OCI-LY3 (cell line): Measurements from ENCODE around the gene CSNK1G2.

Source experiments
- H2AFZ ChIP-seq: fragments of 200-600, 300-600 bp; shearing (Covaris generic); 2 replicates; pipeline ENCODE4 v1.6.0; 2014; ENCODE audit warnings: antibody characterized with exemption, low read depth, low read length
- H3K27ac ChIP-seq: fragments of 200-600, 300-600 bp; sonication (generic); 2 replicates; pipeline ENCODE4 v1.5.1; 2014; ENCODE audit warnings: mild to moderate bottlenecking, low read length, moderate library complexity, mixed read lengths
- H3K27me3 ChIP-seq: fragments of 200-600, 300-600 bp; sonication (generic); 2 replicates; pipeline ENCODE4 v1.6.1; 2014; ENCODE audit warnings: low read depth, low read length, mixed read lengths
- H3K36me3 ChIP-seq: fragments of 200-600, 300-600 bp; sonication (generic); replicated peaks from 2 replicates; pipeline ENCODE3; 2014; ENCODE audit warnings: low read depth, low read length, mixed read lengths
- H3K4me1 ChIP-seq: fragments of 300-600, 200-600 bp; sonication (generic); 2 replicates; pipeline ENCODE4 v1.6.1; 2014; ENCODE audit warnings: low read length, mixed read lengths
- H3K4me2 ChIP-seq: fragments of 200-600, 300-600 bp; sonication (generic); 2 replicates; pipeline ENCODE4 v1.6.1; 2014; ENCODE audit warnings: low read length, mixed read lengths
- H3K4me3 ChIP-seq: fragments of 300-600, 200-600 bp; sonication (generic); 2 replicates; pipeline ENCODE4 v1.5.1; 2014; ENCODE audit warnings: antibody characterized with exemption, mild to moderate bottlenecking, low read length, moderate library complexity
- H3K79me2 ChIP-seq: fragments of 300-600, 200-600 bp; shearing (Covaris generic); 2 replicates; pipeline ENCODE4 v1.6.1; 2014; ENCODE audit warnings: mild to moderate bottlenecking, low read length, mixed read lengths
- H3K9ac ChIP-seq: fragments of 300-600, 200-600 bp; shearing (Covaris generic); 2 replicates; pipeline ENCODE4 v1.6.0; 2014; ENCODE audit warnings: mild to moderate bottlenecking, low read length, moderate library complexity
- H3K9me3 ChIP-seq: fragments of 200-600, 300-600 bp; shearing (Covaris generic); 2 replicates; pipeline ENCODE4 v1.6.1; 2014; ENCODE audit warnings: low read length, mixed read lengths; ENCODE audit not compliant: insufficient read depth
- H4K20me1 ChIP-seq: fragments of 200-600, 300-600 bp; sonication (generic); 2 replicates; pipeline ENCODE4 v1.6.1; 2016; ENCODE audit warnings: low read length, mixed read lengths; ENCODE audit not compliant: insufficient read depth
- CTCF ChIP-seq: fragments of 200-600, 300-600 bp; sonication (generic); IDR thresholded peaks from 2 replicates; pipeline ENCODE4 v1.5.1; 2014; ENCODE audit warnings: antibody characterized with exemption, low read length, low read depth
- EZH2phosphoT487 ChIP-seq: fragments of 200-600 bp; shearing (Covaris generic); IDR thresholded peaks from 2 replicates; pipeline ENCODE4 v1.6.1; 2018; ENCODE audit warnings: antibody characterized with exemption, mixed run types, low read depth

The CSNK1G2 gene

GRCh38 chr19:2014731-2015607 is 74.0 kb downstream of the CSNK1G2 start:
- Histone ChIP-seq H3K4me1 (peaks cover 22% of the 10 kb centered on the region), H3K79me2 (peaks cover 39% of the 10 kb centered on the region), H3K4me2 (peak overlapping the region; percentile 84), H3K9ac (peak overlapping the region; percentile 82), H3K27me3 (no peaks in the 10 kb centered on the region), H3K36me3 (peaks cover 25% of the 10 kb centered on the region), H3K4me3 (peak overlapping the region; percentile 83), H3K27ac (no peak overlapping the region), H2AFZ (no peak overlapping the region), H3K9me3 (no peaks in the 10 kb centered on the region), H4K20me1 (peaks cover 8% of the 10 kb centered on the region; the same call in 1 of the 2 replicates)
- TF ChIP-seq EZH2phosphoT487: no peak
- no peak for TF ChIP-seq CTCF

GRCh38 chr19:2015608-2015950 is 74.6 kb downstream of the CSNK1G2 start, which contains the start of gene BTBD2:
BTBD2 (minus strand) TSS chr19:2015714; CDS start chr19:2015703, 11 bp downstream.
- H4K20me1 ChIP-seq: peaks cover 8% of the 10 kb centered on the region; the same call in 1 of the 2 replicates
- peak within 1 kb of the TSS; percentile 86 for H3K4me2 ChIP-seq
- no peak within 1 kb of the TSS for H2AFZ ChIP-seq
- peak within 1 kb of the TSS; percentile 32; the same call in 1 of the 2 replicates for H3K27ac ChIP-seq
- peaks cover 25% of the 10 kb centered on the region for H3K36me3 ChIP-seq
- H3K27me3 ChIP-seq: no peaks in the 10 kb centered on the region
- H3K4me3 ChIP-seq: peak within 1 kb of the TSS; percentile 83
- peaks cover 39% of the 10 kb centered on the region for H3K79me2 ChIP-seq
- TF ChIP-seq EZH2phosphoT487 (no peak), CTCF (no peak)
- H3K4me1 ChIP-seq: peaks cover 22% of the 10 kb centered on the region
- peak within 1 kb of the TSS; percentile 82 for H3K9ac ChIP-seq
- no peaks in the 10 kb centered on the region for H3K9me3 ChIP-seq

- Histone ChIP-seq H4K20me1 (peaks cover 4% of the 10 kb centered on the region; the same call in 1 of the 2 replicates), H3K4me1 (peaks cover 22% of the 10 kb centered on the region), H3K4me3 (peak overlapping the region; percentile 83), H3K27ac (peak overlapping the region; percentile 32; the same call in 1 of the 2 replicates), H3K9ac (peak overlapping the region; percentile 58), H3K36me3 (peaks cover 19% of the 10 kb centered on the region), H3K27me3 (no peaks in the 10 kb centered on the region), H2AFZ (no peak overlapping the region), H3K9me3 (no peaks in the 10 kb centered on the region), H3K4me2 (peak overlapping the region; percentile 86), H3K79me2 (peaks cover 33% of the 10 kb centered on the region)
- TF ChIP-seq CTCF: no peak
- no peak for TF ChIP-seq EZH2phosphoT487
These were observed 75.3 kb downstream of the CSNK1G2 start for GRCh38 chr19:2016041-2016807.

GRCh38 chr19:2018752-2019151 is 77.8 kb downstream of the CSNK1G2 start:
- no peaks in the 10 kb centered on the region for H3K9me3 ChIP-seq
- 0 out of 2 replicates have a peak, but pooled peaks cover 5% of the 10 kb centered on the region for H3K27me3 ChIP-seq
- no peaks in the 10 kb centered on the region for H4K20me1 ChIP-seq
- no peak overlapping the region for H3K4me3 ChIP-seq
- peaks cover 3% of the 10 kb centered on the region for H3K36me3 ChIP-seq
- no peak for TF ChIP-seq CTCF
- no peak for TF ChIP-seq EZH2phosphoT487
- H3K27ac ChIP-seq: no peak overlapping the region
- H3K79me2 ChIP-seq: peaks cover 19% of the 10 kb centered on the region
- peaks cover 22% of the 10 kb centered on the region for H3K4me1 ChIP-seq
- H2AFZ ChIP-seq: no peak overlapping the region
- no peak overlapping the region for H3K4me2 ChIP-seq
- H3K9ac ChIP-seq: no peak overlapping the region
